ENCODE measurements around the gene ANKAR.

DNA sequence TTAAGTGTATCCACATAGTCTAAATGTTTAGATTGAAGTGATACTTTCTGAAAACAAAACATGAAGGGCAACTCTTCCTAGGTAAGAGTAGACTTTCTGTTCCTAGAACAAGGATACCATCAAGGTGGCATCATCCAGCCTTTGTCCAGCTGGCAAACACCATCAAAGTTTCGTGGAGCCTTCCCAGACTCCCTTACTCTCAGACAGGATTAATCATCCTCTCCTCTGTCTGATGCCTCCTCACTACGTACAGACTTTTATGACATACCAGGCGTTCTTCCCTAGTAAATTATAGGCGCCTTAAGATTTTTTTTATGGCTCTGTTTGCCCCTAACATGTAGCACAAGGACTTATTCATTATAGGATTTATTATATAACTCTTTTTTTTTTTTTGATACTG is 42.6 kb upstream of the ANKAR start:
- TF ChIP-seq, protein P1, sequence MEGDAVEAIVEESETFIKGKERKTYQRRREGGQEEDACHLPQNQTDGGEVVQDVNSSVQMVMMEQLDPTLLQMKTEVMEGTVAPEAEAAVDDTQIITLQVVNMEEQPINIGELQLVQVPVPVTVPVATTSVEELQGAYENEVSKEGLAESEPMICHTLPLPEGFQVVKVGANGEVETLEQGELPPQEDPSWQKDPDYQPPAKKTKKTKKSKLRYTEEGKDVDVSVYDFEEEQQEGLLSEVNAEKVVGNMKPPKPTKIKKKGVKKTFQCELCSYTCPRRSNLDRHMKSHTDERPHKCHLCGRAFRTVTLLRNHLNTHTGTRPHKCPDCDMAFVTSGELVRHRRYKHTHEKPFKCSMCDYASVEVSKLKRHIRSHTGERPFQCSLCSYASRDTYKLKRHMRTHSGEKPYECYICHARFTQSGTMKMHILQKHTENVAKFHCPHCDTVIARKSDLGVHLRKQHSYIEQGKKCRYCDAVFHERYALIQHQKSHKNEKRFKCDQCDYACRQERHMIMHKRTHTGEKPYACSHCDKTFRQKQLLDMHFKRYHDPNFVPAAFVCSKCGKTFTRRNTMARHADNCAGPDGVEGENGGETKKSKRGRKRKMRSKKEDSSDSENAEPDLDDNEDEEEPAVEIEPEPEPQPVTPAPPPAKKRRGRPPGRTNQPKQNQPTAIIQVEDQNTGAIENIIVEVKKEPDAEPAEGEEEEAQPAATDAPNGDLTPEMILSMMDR (IDR thresholded peaks at IDR 0.05): no peak
- no peak for TF ChIP-seq POLR2A (IDR thresholded peaks at IDR 0.05)
- no peak for TF ChIP-seq POLR2AphosphoS5 (IDR thresholded peaks at IDR 0.05)
